ENCODE measurements around the gene MYL5.

DNA sequence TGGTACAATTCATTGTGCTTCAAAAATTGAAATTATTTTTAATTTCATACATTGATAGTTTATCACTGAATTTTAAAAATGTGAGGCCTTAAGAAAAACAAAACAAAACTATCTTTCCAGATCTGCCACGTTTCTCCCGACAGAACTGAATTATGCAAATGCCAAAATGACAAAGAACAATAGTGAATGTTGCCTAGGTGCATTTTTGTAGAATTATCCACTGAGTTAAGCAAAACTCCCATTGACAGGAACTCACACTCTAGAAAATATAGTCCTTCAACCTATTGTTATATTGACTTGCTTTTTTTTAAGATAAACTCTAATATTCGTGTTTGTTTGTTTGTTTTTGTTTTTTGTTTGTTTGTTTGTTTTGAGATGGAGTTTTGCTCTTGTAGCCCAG lies 37.8 kb downstream of the MYL5 start:
- TF ChIP-seq EZH2 (IDR thresholded peaks at IDR 0.05; ENCODE audit: low read length, missing control alignments) = no peak
- TF ChIP-seq, protein P1, sequence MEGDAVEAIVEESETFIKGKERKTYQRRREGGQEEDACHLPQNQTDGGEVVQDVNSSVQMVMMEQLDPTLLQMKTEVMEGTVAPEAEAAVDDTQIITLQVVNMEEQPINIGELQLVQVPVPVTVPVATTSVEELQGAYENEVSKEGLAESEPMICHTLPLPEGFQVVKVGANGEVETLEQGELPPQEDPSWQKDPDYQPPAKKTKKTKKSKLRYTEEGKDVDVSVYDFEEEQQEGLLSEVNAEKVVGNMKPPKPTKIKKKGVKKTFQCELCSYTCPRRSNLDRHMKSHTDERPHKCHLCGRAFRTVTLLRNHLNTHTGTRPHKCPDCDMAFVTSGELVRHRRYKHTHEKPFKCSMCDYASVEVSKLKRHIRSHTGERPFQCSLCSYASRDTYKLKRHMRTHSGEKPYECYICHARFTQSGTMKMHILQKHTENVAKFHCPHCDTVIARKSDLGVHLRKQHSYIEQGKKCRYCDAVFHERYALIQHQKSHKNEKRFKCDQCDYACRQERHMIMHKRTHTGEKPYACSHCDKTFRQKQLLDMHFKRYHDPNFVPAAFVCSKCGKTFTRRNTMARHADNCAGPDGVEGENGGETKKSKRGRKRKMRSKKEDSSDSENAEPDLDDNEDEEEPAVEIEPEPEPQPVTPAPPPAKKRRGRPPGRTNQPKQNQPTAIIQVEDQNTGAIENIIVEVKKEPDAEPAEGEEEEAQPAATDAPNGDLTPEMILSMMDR (conservative IDR thresholded peaks at IDR 0.05 in 1 of 2, IDR thresholded peaks at IDR 0.05 in 1 of 2; ENCODE audit: low read depth in 1 of 2, low read length in 2 of 2) = no peak
